Suppressor macrophage (primary cell): ENCODE measurements around the gene TBC1D5.
"Not testable (repeated sequence)": the region's sequence is repeated elsewhere in the genome, so short reads cannot be mapped to it uniquely, and the experiment has no call there.

Experiments used
- DNase-seq, 4 experiments: peaks; one replicate each; pipeline ENCODE4 v3.0.0-alpha.2; 2020 to 2022

Gene TBC1D5

DNA sequence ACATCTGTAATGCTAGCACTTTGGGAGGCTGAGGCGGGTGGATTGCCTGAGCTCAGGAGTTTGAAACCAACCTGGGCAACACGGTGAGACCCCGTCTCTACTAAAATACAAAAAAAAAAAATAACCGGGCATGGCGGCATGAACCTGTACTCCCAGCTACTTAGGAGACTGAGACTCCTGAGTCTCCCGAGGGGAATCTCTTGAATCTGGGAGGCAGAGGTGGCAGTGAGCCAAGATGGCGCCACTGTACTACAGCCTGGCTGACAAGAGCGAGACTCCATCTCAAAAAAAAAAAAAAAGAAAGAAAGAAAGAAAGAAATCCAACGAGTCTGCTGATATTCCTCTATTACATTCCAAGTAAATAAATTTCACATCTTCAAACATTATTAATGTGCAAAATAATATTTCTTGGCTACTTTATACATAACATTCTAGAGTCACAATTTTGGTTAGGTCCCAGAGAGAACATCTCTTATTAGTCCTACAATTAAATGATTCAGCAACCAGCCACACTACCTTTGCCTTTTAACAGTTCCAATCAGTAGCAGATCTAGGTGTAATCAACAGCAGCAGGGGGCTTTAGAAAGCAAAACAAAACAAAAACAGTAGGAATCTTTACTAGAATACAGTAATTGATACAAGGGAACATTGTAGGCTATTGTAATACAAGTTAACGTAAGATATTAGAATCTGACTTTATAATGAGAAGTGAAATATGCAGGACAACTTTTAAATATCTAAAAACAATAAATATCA is 195.8 kb downstream of the TBC1D5 start:
- DNase-seq = no peak

DNA sequence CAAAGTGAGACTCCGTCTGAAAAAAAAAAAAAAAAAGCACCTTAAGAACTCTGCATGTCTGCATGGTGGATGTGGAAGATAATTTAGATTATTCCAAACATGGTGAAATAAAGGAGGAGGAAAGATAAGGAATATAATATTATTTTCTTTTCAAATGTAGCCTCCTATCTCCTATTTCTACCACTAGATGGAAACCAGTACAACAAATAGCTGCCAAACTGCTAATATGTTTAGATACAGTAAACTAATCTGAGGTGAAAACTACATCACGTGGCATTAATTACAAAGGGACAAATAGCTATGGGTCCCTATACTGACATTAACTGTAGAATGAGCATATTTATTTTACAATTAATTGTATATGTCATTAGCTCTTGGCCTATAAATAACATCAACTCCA is 197.8 kb downstream of the TBC1D5 start:
- DNase-seq = peak in 1 of 4 experiments; percentile 6

DNA sequence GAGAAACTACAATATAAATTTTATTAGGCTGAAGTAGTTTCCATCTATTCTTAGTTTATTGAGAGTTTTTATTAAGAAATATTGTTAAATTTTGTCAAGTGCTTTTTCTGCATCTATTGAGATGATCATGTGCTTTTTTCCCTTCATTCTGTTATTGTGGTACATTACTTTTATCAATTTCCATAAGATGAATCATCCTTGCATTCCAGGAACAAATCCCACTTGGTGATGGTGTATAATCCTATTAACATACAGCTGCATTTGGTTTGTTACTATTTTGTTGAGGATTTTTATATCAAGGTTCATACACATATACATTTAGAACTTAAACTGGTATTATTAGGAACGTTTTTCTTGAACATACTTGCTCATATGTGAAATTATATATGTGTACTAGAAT is 199.8 kb downstream of the TBC1D5 start:
- DNase-seq = no peak

DNA sequence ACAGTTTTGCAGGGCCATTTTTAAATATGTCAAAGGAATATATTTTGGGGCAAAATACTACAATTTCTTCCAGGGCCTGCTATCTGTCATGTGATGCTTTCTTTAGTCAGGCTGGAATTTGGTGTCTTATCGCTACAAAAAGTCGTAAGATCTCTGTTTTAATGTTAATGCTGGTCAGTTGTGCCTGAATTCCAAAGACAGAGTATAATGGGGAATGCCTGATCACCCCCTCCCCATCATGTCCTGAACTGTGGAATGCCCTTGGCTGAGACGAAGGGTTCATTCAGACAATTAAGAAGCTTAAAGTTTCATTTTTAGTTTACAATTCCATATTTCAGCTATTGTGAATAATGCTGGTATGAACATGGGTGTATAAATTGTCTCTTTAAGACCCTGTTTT is 203.0 kb downstream of the TBC1D5 start:
- no peak for DNase-seq

DNA sequence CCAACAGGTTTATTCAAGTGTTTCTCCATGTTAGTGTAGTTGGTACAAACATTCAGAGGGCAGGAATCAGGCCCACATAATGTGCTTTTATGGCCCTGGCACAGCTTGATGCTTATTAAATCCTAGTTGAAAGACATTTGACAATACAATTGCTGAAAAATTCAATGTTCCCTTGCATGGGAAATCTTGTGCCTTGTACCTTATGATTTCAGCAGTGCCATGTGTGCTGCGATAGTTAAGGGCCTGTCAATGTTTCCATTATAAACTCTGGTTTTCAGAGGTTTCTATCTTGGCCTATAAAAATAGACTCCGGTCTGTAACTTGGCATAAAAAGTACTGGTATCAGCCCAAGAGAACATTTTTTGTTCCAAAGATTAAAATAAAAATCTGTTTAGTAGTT is 207.2 kb downstream of the TBC1D5 start:
- no peak for DNase-seq

DNA sequence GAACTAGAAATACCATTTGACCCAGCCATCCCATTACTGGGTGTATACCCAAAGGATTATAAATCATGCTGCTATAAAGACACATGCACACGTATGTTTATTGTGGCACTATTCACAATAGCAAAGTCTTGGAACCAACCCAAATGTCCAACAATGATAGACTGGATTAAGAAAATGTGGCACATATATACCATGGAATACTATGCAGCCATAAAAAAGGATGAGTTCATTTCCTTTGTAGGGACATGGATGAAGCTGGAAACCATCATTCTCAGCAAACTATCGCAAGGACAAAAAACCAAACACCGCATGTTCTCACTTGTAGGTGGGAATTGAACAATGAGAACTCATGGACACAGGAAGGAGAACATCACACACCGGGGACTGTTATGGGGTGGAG is 210.0 kb downstream of the TBC1D5 start:
- DNase-seq = not testable (repeated sequence)

DNA sequence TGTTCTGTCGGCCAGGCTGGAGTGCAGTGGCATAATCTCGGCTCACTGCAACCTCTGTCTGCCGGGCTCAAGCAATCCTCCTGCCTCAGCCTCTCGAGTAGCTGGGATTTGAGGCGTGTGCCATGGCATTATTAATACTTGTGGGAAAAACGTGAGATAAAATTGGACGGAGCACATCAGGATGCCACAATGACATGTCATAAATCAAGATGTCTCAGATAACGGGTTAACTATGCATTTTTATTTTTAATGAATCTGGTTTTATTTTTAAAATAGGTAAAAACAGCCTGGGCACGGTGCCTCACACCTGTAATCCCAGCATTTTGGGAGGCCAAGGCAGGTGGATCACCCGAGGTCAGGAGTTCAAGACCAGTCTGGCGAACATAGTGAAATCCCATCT is 212.8 kb downstream of the TBC1D5 start:
- no peak for DNase-seq

DNA sequence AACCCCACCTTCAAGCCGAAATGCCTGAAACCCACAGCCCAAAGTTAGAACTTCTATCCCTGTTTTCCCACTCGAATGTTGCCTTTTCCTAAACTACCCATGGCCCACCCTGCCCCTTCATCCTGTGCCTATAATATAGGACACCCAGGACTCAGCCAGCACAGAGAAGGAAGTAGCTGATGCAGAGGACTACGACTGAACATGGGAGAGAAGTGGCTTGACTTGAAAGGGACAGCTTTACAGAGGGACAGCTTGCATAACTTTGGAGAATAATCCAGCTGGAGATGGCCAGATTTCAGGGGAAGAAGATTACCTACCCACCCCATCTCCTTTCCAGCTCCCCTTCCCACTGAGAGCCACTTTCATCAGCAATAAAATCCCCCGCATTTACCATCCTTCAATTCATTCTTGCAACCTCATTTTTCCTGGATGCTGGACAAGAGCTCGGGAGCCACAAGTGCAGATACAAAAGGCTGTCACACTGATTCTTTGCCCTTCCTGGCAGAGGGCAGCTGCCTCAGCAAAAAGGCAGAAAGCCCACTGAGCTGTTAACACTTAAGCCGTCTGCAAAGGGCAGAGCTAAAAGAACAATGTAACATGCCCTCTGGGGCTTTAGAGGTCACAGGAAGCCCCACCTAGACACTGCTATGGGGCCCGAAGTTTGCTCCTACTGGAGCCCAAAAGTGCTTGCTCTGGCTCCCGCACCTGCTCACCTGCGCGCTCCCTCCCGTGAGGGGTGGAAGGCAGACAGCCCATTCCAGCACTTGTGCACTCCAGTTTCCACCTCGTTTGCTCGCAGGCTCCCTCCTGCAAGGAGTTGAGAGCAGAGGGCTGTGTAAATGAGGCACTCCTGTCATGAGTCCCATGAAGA is 224.0 kb downstream of the TBC1D5 start:
- no peak for DNase-seq

DNA sequence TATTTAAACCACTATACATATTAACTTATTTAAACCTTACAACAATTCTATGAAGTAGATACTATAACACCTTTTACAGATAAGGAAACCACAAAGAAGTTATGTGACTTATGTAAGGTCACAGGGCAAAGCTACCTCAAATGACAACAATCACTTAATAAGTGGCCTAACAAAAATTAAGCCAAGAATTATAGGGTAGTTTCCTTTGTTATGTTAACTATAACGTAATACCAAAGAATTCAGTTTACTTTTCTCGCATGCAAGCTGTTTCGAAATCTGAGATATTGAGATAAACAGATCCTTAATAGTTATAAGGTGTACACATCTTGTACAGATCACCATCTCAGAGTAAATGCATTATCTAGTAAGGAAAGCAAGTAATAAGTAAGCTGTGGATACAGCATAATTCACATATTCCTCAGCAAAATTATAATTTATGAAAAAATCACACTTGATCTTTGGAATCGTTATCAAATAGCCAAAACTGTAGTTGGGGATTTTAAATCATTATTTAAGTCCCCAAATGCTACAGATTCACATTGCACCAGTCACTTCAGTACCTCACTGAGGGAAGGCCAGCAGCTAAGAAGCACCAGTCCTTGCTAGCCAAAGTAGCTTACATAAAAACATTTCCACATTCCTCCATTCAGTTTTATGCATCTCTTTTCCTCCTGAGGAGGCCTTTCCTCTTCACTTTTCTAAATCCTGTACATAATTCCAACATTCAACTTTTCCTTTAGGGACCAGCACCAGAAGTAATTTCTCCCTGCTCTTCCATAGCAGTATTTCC is 226.8 kb downstream of the TBC1D5 start:
- no peak for DNase-seq

DNA sequence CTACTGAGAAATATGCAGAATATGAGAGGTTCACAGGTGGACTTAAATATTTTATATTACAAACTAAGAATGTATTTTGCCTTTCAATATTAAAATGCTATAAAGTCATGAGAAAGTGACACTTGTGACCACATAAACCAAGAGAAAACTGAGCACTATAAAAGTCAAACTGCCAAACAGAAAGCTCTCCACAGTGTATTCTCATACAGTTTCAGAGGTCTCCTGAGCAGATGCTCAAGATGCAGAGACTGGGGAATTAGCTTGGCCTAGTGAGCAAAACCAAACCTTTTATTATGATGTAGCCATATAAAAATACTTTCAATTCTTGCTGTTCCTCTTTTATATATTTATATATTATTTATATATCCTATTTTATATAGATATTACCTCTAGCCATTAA is 227.8 kb downstream of the TBC1D5 start:
- DNase-seq = no peak

DNA sequence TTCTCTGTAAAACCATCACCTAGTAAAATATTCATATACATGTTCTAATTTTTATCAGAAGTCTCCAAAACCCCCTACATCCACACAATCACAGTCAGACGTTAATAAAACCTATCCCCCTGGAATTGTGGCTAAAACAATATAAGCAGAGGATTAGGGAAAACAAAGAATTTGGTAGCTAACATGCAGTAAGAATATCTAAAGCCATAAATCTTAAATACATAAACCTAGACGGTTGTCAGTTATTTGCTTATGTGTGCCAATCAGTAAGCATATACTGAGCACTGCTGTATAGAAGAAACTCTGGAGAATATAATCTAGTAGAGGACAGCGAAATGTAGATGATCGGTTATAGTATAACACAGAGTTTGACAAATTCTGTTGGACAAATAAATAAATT is 232.2 kb downstream of the TBC1D5 start:
- DNase-seq = no peak

DNA sequence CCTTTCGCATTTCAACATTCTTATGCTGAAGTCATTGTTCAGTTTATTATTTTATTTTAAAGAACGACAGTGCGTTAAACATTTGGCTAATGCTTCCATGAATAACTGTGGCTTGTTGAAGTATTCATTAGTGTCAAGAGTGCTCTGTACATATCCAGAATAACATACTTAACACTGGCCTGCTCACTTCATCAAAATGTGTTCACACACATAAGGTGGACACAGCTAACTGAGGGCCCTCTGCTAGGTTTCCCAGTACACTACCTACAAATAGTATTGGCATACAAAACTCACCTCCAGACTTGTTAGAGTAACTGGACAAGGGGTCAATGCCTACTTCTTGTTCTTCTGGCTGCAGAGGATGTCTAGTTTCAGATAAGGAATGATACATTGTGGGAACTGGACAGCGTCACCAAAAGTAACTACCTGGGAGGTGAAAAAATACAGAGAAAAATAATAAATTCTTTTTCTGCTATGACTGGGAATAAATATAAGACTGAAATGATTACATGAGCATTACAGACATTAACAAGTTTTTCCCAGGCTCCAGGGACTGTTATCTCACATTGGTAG is 234.2 kb downstream of the TBC1D5 start:
- DNase-seq = no peak

DNA sequence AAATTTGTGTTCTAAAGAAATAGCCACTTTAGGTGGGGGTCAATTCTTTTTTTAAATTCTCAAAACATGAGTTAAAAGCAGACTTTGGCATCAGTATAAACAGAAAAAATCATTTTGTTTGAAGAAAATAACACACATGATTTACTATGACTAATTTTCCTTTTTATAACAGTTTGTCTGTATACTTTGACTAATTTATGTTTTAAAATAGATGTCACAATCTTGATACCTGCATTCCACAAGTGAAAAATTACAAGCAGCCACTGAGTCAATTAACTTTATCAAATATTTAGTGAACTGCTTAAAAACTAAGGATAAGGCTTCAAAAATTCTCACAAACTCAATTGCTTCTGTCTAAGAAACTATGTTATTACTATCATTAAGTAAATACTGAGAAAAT is 235.0 kb downstream of the TBC1D5 start:
- DNase-seq = no peak

DNA sequence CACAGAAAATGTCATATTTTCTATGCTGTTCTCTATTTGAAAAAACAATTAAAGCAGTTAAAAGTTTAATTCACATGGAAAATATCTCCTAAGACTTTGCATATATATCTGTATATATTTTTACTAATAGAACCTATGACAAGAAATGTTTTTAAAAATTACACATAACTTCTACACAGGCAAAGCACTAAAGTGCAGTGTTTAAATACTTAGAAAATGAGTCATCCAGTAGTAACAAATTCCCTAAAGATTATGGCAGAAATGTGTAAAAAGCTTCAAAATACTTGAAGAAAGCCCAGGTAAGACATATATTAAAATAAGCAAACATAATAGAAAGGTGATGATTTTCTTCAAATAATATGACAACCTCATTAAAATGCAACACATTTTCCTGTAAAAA is 236.6 kb downstream of the TBC1D5 start:
- no peak for DNase-seq

DNA sequence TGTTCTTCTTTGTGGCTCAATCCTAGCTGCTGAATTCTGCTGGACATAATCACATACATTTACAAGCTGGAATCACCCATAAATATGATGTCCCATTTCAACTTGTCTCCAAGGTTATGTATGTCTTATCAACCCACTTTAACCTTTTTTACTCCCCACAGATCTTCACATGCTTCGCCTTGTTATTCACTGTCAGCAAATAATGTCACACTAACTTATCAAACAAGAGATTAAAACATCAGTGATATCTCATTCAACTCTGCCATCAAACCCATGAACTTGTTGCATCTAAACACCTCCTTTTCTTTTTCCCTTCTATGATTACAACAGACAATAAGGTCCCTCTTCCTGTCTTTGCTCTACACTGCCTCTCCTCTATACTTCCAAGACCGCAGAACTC is 240.7 kb downstream of the TBC1D5 start:
- DNase-seq = no peak

DNA sequence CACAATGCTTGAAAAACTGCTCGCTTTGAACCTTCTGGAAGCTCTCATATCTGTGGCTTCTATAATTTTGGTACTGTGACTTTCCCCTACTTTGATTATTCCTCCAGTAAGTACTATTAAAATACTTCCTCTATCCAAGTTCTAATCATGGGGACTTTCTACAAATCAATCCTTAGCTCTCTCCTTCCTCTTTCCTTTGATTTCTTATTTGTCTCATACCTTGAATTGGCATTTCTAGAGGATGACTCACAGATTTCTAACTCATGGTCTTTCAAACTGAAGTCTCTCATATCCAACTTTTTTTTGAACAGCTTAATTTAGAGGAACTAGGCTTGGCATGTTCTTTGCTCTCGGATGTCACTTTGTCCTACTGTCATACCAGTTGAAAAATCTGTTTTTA is 241.8 kb downstream of the TBC1D5 start:
- DNase-seq = peak in 3 of 4 experiments; percentile 11 to 76 (median 55)

DNA sequence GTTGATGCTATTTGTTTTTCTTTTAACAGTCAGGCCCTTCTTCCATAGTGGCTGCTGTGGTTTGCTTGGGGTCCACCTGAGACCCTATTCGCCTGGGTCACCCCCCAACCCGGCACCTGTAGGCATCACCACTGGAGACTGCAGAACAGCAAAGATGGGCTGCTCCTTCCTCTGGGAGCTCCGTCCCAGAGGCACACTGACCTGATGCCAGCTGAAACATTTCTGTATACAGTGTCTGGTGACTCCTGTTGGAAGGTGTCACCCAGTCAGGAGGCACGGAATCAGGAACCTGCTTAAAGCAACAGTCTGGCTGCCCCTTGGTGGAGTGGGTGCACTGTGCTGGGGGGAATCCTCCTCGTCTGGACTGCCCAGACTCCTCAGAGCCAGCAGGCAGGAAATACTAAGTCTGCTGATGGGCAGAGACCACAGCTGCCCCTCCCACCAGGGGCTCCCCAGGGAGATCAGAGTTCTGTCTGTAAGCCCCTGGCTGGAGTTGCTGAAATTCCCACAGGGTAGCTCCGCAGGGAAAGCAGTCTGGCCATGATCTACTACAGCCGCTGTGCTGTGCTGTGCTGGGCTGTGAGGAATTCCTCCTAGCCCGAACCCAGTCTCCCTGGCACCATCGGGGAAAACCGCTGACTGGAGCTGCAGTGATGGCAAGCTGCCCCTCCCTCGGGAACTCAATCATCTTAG is 248.2 kb downstream of the TBC1D5 start:
- no peak for DNase-seq

DNA sequence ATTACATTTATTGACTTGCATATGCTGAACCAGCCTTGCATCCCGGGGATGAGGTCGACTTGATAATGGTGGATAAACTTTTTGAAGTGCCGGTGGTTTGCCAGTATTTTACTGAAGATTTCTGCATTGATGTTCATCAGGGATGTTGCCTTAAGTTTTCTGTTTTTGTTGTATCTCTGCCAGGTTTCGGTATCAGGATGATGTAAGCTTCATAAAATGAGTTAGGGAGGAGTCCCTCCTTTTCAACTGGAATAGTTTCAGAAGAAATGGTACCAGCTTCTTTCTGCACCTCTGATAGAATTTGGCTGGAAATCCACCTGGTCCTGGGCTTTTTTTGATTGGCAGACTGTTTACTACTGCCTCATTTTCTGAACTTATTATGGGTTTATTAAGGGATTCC is 250.8 kb downstream of the TBC1D5 start:
- no peak for DNase-seq

DNA sequence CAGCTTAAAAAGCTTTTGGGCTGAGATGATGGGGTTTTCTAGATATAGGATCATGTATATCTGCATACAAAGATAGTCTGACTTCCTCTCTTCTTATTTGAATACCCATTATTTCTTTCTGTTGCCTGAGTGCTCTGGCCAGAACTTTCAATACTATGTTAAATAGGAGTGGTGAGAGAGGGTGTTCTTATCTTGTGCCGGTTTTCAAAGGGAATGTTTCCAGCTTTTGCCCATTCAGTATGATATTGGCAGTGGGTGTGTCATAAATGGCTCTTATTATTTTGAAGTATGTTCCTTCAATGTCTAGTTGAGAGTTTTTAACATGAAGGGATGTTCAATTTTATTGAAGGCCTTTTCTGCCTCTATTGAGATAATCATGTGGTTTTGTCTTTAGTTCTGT is 251.2 kb downstream of the TBC1D5 start:
- DNase-seq = not testable (repeated sequence)

DNA sequence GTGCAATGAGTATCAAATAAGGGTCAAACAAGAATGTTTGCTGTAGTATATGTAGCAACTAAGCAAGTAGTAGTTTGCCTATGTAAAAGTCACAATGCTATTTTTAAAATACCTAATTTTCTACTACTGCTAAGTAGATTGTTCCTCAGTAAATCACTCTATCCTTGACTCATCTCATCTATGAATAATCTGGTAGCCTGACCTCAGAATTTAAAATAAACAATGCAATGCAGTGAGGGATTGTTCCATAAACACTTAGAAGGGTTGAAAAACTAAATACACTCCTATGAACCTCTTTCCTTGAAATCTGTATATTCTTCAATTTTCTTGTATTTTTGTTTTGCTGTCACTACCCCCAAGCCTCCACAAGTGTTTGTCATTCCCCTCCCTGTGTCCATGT is 253.3 kb downstream of the TBC1D5 start:
- DNase-seq = no peak

DNA sequence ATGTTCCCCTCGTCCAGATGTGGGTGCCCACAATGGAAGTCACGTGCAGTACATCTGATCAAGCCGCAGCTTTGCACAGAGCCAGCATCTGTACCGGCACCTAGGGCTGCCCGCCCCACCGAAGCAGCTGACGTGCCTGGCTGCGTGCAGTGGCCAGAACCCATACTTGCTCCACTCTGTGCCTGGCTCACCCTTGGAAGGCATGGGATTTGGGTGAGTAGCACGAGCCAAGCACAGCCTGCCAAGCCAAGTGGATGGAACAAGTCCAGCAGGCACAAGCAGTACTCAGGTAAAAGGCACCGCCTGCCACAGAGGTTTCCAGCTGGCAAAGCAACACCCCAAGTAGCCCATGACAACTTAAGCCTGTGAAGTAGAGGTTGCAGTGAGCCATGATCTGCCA is 261.3 kb downstream of the TBC1D5 start:
- no peak for DNase-seq

DNA sequence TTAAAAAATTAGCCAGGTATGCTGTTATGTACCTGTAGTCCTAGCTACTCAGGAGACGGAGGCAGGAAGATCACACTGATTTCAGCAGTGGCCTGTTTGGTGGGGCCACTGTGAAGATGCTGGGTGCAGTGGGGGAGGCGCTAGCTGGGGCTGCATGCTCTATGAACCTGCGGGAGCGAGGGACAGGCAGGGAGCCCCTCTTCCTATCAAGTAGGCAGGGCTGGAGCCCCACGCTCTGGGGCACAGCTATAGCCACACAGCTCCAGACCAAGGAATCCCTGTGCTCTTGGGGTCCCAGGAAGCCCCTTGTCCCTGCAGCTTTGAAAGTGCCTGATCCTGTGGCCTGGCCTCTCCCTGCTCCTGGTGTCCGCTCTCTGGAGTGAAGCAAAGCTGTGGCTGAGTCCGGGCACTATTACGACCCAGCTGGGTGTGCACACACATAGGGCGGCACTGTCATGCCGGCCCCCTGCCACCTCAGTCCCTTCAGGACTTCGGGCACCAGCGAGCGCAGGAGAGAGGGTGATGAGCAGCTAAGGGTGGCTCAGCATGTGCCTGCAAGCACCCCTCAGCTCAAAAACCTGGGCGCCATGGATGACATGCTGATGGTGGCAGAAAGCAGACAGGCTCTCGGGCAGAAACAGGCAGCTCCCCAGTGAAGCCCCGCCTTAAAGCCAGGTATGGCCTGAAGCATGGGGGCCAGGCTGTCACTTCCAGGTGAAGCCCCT is 262.6 kb downstream of the TBC1D5 start:
- DNase-seq = no peak
